ENCODE measurements around the gene DEK.

DEK gene

DNA sequence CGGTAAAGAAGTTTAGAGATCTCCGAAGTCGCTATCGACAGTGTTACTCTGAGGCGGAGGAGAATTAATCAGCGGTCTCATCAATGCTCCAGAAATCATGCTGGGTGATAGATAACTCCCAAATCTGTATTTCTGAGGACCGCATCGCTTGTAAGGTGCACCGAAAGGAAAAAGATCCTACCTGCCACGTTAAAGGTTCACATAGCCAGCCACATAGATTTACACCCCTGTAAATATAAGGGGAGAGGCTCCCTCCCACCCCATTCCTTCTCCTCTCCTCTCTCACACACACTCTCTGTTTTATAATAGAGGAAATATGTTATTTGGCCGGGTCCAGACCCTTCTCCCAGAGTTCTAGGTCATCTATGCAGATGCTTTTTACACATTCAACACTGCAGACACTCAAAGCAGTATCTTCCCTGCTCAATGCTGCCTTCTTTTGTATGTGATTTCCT lies 620 bp upstream of the DEK start:
- Histone ChIP-seq H3K4me3 (ENCODE audit: low read length) (peak overlapping the region; percentile 63), H3K9me2 (replicated peaks; ENCODE audit: insufficient read depth, low read length) (no peaks in the 10 kb centered on the region), H3K4me1 (ENCODE audit: low read length) (peaks cover 25% of the 10 kb centered on the region), H3K4me2 (ENCODE audit: low read depth, low read length) (peak overlapping the region; percentile 75), H4K20me1 (ENCODE audit: insufficient read depth, low read length) (peaks cover 21% of the 10 kb centered on the region), H2AFZ (ENCODE audit: low read length) (peak overlapping the region; percentile 90), H3K36me3 (replicated peaks; ENCODE audit: insufficient read depth, low read length) (no peaks in the 10 kb centered on the region), H3K9me3 (replicated peaks; ENCODE audit: insufficient read depth, low read length) (no peaks in the 10 kb centered on the region), H3K27ac (ENCODE audit: low read length) (peak overlapping the region; percentile 42; the same call in 1 of the 2 replicates), H3K9ac (ENCODE audit: low read length) (peak overlapping the region; percentile 51; the same call in 1 of the 2 replicates), H3F3A (ENCODE audit: insufficient read depth, low read length) (peaks cover 10% of the 10 kb centered on the region; the same call in 1 of the 2 replicates), H3K79me2 (ENCODE audit: low read length) (peaks cover 40% of the 10 kb centered on the region), H3K27me3 (replicated peaks; ENCODE audit: insufficient read depth, low read length) (no peaks in the 10 kb centered on the region; the same call in 1 of the 2 replicates)
- DNase-seq: no peak
- TF ChIP-seq EZH2phosphoT487 (IDR thresholded peaks at IDR 0.05; ENCODE audit: low read length) (no peak), EZH2 (optimal IDR thresholded peaks at IDR 0.05; ENCODE audit: low read depth, low read length) (no peak), CTCF (IDR thresholded peaks at IDR 0.05; ENCODE audit: low read length) (no peak)

DNA sequence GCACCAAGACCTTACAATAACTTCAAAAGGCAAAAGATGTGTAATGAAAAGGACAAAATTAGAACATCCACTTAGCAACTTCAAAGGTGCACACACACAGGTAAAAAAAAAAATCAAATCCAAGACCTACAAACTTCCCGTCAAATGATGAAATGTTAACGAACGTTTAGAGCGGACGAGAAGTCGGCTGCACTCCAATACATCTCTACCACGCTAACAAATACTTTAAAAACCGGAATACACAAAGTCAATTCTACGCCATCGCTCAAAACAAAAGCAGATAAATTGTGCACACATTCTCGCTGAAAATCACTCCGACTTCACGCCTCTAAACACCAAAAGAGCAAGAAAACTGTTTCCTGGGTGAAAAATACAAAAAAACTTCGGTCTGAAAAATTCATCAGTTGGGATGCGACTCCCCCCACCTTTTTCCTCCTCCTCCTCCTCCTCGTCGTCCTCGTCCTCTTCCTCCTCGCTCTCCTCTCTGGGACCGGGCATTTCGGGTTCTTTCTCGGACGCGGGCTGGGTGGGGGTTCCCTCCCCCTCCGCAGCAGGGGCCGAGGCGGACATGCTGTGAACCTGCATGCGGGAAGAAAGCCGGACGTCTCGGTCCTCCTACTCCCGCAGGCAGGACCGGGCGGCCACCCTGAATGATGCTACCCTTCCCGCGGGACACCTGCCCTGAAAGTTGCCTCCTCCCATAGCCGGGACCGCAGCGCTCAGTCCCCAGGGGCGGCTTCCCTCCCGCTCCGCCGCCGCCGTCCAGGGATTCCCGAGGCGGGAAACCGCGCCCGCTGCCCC lies 712 bp downstream of the DEK start:
- peak; percentile 28 for DNase-seq
- H2AFZ ChIP-seq (ENCODE audit: low read length): peak overlapping the region; percentile 74

GRCh38 chr6:18262702-18263417 lies 1.5 kb downstream of the DEK start:
- H3K9me2 ChIP-seq (replicated peaks; ENCODE audit: insufficient read depth, low read length): no peaks in the 10 kb centered on the region
- no peaks in the 10 kb centered on the region; the same call in 1 of the 2 replicates for H3K27me3 ChIP-seq (replicated peaks; ENCODE audit: insufficient read depth, low read length)
- H3K4me2 ChIP-seq (ENCODE audit: low read depth, low read length): peak overlapping the region; percentile 90
- H3K27ac ChIP-seq (ENCODE audit: low read length): no peak overlapping the region
- H3K9ac ChIP-seq (ENCODE audit: low read length): no peak overlapping the region
- H3K79me2 ChIP-seq (ENCODE audit: low read length): peaks cover 60% of the 10 kb centered on the region
- H3K4me3 ChIP-seq (ENCODE audit: low read length): peak overlapping the region; percentile 81
- H2AFZ ChIP-seq (ENCODE audit: low read length): no peak overlapping the region
- no peaks in the 10 kb centered on the region for H3K9me3 ChIP-seq (replicated peaks; ENCODE audit: insufficient read depth, low read length)
- peak; percentile 73 for DNase-seq
- peaks cover 10% of the 10 kb centered on the region; the same call in 1 of the 2 replicates for H3F3A ChIP-seq (ENCODE audit: insufficient read depth, low read length)
- TF ChIP-seq EZH2 (optimal IDR thresholded peaks at IDR 0.05; ENCODE audit: low read depth, low read length) (no peak), CTCF (IDR thresholded peaks at IDR 0.05; ENCODE audit: low read length) (no peak), EZH2phosphoT487 (IDR thresholded peaks at IDR 0.05; ENCODE audit: low read length) (peak; percentile 87; the same call in 1 of the 2 replicates)
- H3K4me1 ChIP-seq (ENCODE audit: low read length): peaks cover 25% of the 10 kb centered on the region
- H4K20me1 ChIP-seq (ENCODE audit: insufficient read depth, low read length): peaks cover 27% of the 10 kb centered on the region
- no peaks in the 10 kb centered on the region; the same call in 1 of the 2 replicates for H3K36me3 ChIP-seq (replicated peaks; ENCODE audit: insufficient read depth, low read length)

More for the DNA sequence above, 712 bp downstream of the DEK start:
- peaks cover 27% of the 10 kb centered on the region for H4K20me1 ChIP-seq (ENCODE audit: insufficient read depth, low read length)
- H3K9me3 ChIP-seq (replicated peaks; ENCODE audit: insufficient read depth, low read length): no peaks in the 10 kb centered on the region
- H3K4me2 ChIP-seq (ENCODE audit: low read depth, low read length): peak overlapping the region; percentile 90
- H3K36me3 ChIP-seq (replicated peaks; ENCODE audit: insufficient read depth, low read length): no peaks in the 10 kb centered on the region; the same call in 1 of the 2 replicates
- peak overlapping the region; percentile 75 for H3K9ac ChIP-seq (ENCODE audit: low read length)
- H3K4me1 ChIP-seq (ENCODE audit: low read length): peaks cover 25% of the 10 kb centered on the region
- H3K9me2 ChIP-seq (replicated peaks; ENCODE audit: insufficient read depth, low read length): no peaks in the 10 kb centered on the region
- H3F3A ChIP-seq (ENCODE audit: insufficient read depth, low read length): peaks cover 10% of the 10 kb centered on the region; the same call in 1 of the 2 replicates
- H3K27ac ChIP-seq (ENCODE audit: low read length): peak overlapping the region; percentile 26; the same call in 1 of the 2 replicates
- peaks cover 53% of the 10 kb centered on the region for H3K79me2 ChIP-seq (ENCODE audit: low read length)
- H3K27me3 ChIP-seq (replicated peaks; ENCODE audit: insufficient read depth, low read length): no peaks in the 10 kb centered on the region; the same call in 1 of the 2 replicates
- peak overlapping the region; percentile 81 for H3K4me3 ChIP-seq (ENCODE audit: low read length)
- TF ChIP-seq CTCF (IDR thresholded peaks at IDR 0.05; ENCODE audit: low read length) (no peak), EZH2phosphoT487 (IDR thresholded peaks at IDR 0.05; ENCODE audit: low read length) (no peak), EZH2 (optimal IDR thresholded peaks at IDR 0.05; ENCODE audit: low read depth, low read length) (no peak)
